ENCODE results near the gene CHADL. TPM values are rescaled to one million over a fixed set of nuclear protein-coding genes. Genes with fewer than 3 reads are reported as not detected.

The CHADL gene, protein sequence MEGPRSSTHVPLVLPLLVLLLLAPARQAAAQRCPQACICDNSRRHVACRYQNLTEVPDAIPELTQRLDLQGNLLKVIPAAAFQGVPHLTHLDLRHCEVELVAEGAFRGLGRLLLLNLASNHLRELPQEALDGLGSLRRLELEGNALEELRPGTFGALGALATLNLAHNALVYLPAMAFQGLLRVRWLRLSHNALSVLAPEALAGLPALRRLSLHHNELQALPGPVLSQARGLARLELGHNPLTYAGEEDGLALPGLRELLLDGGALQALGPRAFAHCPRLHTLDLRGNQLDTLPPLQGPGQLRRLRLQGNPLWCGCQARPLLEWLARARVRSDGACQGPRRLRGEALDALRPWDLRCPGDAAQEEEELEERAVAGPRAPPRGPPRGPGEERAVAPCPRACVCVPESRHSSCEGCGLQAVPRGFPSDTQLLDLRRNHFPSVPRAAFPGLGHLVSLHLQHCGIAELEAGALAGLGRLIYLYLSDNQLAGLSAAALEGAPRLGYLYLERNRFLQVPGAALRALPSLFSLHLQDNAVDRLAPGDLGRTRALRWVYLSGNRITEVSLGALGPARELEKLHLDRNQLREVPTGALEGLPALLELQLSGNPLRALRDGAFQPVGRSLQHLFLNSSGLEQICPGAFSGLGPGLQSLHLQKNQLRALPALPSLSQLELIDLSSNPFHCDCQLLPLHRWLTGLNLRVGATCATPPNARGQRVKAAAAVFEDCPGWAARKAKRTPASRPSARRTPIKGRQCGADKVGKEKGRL
- total RNA-seq (2014; rRNA removed; shearing (Covaris generic)) (1.5 and 1.6 TPM in 2 replicates), polyA plus RNA-seq (2016; fragmentation: Nextera tagmentation; extraction: Ambion mirVana) (0.70 TPM in 1 of 2 replicates, not detected in the other)
- long read RNA-seq = 0 reads

DNA sequence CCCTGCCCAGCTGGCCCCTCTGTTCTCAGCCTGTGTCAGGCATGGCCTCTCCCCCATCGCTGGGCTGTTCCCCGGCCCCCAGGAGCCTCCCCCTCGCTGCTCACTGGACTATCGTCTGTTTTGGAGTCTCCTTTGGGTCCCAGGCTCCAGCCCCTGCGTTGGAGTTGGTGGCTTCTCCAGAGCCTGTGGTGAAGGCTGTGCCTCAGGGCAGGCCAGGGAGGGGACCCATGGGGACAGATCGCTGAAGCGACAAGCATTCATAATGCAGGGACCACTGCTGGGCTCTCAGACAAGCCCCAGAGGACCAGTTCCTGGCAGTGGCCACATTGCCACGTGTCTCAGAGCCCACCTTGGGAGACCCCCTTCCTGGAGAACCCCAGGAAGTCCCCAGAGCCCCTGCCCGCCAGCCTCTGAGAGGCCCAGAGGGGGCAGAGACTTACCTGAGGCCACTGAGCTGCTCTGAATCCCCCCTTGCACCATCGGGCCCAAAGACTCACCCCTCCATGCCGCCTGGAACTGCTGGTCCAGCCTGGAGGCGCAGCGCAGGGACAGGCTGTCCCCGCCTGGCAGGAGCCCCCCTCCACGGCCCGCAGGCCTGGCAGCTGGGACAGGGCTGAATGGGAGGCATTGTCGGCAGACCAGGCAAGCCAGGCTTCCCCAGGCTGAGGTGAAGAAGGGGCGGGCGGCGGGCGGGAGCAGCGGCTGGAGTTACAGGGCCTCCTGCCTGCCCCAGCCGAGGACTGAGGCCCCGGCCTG is at the start of gene CHADL:
TSS of gene CHADL (minus strand) at position 555 of the 756 bp plus-strand sequence. CDS start at position 505, 50 bp downstream.
- Histone ChIP-seq H3F3A (replicated peaks; ENCODE audit: low read depth) (peaks cover 33% of the 10 kb centered on the region), H3K4me2 (no peak within 1 kb of the TSS), H2AFZ (no peak within 1 kb of the TSS), H3K27me3 (ENCODE audit: insufficient read depth) (no peaks in the 10 kb centered on the region), H3K36me3 (ENCODE audit: insufficient read depth) (no peaks in the 10 kb centered on the region; the same call in 1 of the 2 replicates), H3K4me3 (no peak within 1 kb of the TSS), H3K4me1 (ENCODE audit: insufficient read depth) (peaks cover 8% of the 10 kb centered on the region), H3K9me2 (ENCODE audit: insufficient read depth) (no peaks in the 10 kb centered on the region), H4K20me1 (replicated peaks; ENCODE audit: insufficient read depth) (no peaks in the 10 kb centered on the region; the same call in 1 of the 2 replicates), H3K79me2 (replicated peaks; ENCODE audit: insufficient read depth) (no peaks in the 10 kb centered on the region), H3K27ac (ENCODE audit: low read depth) (no peak within 1 kb of the TSS)
- peaks cover 15% of the 10 kb centered on the region; the same call in 1 of the 3 replicates for H3K36me3 Mint-ChIP-seq (ENCODE audit: low read depth)
- DNase-seq (ENCODE audit: low spot score) = peak; percentile 43
- H3K4me1 Mint-ChIP-seq = peaks cover 13% of the 10 kb centered on the region
- no peak within 1 kb of the TSS for H3K4me3 Mint-ChIP-seq
- no peak within 1 kb of the TSS for H3K27ac Mint-ChIP-seq
- H3K9me3 Mint-ChIP-seq = no peaks in the 10 kb centered on the region
- ATAC-seq = no peak; the same call in 2 of the 3 replicates
- peaks cover 20% of the 10 kb centered on the region for H3K27me3 Mint-ChIP-seq (ENCODE audit: insufficient read depth, low read depth, poor library complexity)
- TF ChIP-seq JUNB (IDR thresholded peaks at IDR 0.05; ENCODE audit: unreplicated experiment) = no peak
- TF ChIP-seq POLR2AphosphoS5 (IDR thresholded peaks at IDR 0.05; ENCODE audit: low read depth) = no peak
- no peak for TF ChIP-seq STAT1 (IDR thresholded peaks at IDR 0.05; ENCODE audit: unreplicated experiment)
- no peak for TF ChIP-seq CREB1 (CRISPR knock-in tag; IDR thresholded peaks at IDR 0.05; ENCODE audit: low read depth)

GRCh38 chr22:41289671-41290070 is 48.9 kb upstream of the CHADL start:
- H3K27ac Mint-ChIP-seq = peak overlapping the region; percentile 91
- TF ChIP-seq POLR2AphosphoS5 (IDR thresholded peaks at IDR 0.05; ENCODE audit: low read depth) (no peak), NANOG (IDR thresholded peaks at IDR 0.05; ENCODE audit: borderline replicate concordance) (no peak), ZNF331 (CRISPR knock-in tag; IDR thresholded peaks at IDR 0.05; ENCODE audit: low read depth) (no peak), STAT1 (IDR thresholded peaks at IDR 0.05; ENCODE audit: unreplicated experiment) (no peak), EZH2phosphoT487 (IDR thresholded peaks at IDR 0.05; ENCODE audit: unreplicated experiment) (no peak), ETS1 (IDR thresholded peaks at IDR 0.05) (no peak)
- TF ChIP-seq, protein P1, sequence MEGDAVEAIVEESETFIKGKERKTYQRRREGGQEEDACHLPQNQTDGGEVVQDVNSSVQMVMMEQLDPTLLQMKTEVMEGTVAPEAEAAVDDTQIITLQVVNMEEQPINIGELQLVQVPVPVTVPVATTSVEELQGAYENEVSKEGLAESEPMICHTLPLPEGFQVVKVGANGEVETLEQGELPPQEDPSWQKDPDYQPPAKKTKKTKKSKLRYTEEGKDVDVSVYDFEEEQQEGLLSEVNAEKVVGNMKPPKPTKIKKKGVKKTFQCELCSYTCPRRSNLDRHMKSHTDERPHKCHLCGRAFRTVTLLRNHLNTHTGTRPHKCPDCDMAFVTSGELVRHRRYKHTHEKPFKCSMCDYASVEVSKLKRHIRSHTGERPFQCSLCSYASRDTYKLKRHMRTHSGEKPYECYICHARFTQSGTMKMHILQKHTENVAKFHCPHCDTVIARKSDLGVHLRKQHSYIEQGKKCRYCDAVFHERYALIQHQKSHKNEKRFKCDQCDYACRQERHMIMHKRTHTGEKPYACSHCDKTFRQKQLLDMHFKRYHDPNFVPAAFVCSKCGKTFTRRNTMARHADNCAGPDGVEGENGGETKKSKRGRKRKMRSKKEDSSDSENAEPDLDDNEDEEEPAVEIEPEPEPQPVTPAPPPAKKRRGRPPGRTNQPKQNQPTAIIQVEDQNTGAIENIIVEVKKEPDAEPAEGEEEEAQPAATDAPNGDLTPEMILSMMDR (conservative IDR thresholded peaks at IDR 0.05; ENCODE audit: low read depth in 2 of 2) = no peak

More at GRCh38 chr22:41289671-41290070, 48.9 kb upstream of the CHADL start:
- peaks cover 8% of the 10 kb centered on the region for H4K20me1 ChIP-seq (replicated peaks; ENCODE audit: insufficient read depth)
- peaks cover 11% of the 10 kb centered on the region for H3K79me2 ChIP-seq (replicated peaks; ENCODE audit: insufficient read depth)
- H3F3A ChIP-seq (replicated peaks; ENCODE audit: low read depth) = peaks cover 13% of the 10 kb centered on the region; the same call in 1 of the 2 replicates
- H3K36me3 ChIP-seq (ENCODE audit: insufficient read depth) = no peaks in the 10 kb centered on the region
- H3K9me2 ChIP-seq (ENCODE audit: insufficient read depth) = no peaks in the 10 kb centered on the region
- H3K4me1 ChIP-seq (ENCODE audit: insufficient read depth) = peaks cover 43% of the 10 kb centered on the region
- peaks cover 8% of the 10 kb centered on the region for H3K27me3 Mint-ChIP-seq (ENCODE audit: insufficient read depth, low read depth, poor library complexity)
- no peak overlapping the region for H2AFZ ChIP-seq
- peaks cover 5% of the 10 kb centered on the region for H3K9me3 Mint-ChIP-seq
- no peaks in the 10 kb centered on the region for H3K27me3 ChIP-seq (ENCODE audit: insufficient read depth)
- ATAC-seq (no peak), DNase-seq (ENCODE audit: low spot score) (no peak)
- H3K4me2 ChIP-seq = 0 out of 2 replicates have a peak overlapping the region, but pooled peaks have one; percentile 23
- peaks cover 12% of the 10 kb centered on the region; the same call in 2 of the 3 replicates for H3K36me3 Mint-ChIP-seq (ENCODE audit: low read depth)
- peaks cover 35% of the 10 kb centered on the region for H3K4me1 Mint-ChIP-seq
- no peak overlapping the region for H3K4me3 ChIP-seq
- peak overlapping the region; percentile 99 for H3K27ac ChIP-seq (ENCODE audit: low read depth)
- H3K4me3 Mint-ChIP-seq = no peak overlapping the region; the same call in 2 of the 3 replicates
